GM12873 (cell line): Measurements from ENCODE around the gene MPP1.

Experiments used
- TF ChIP-seq, protein P1 (sequence below): IDR thresholded peaks from 2 replicates; pipeline ENCODE4 v1.5.1; 2012; ENCODE audit warnings: low read depth, mild to moderate bottlenecking, moderate library complexity, low read length, control low read depth; ENCODE audit not compliant: insufficient read depth; ENCODE audit errors: missing control alignments

The MPP1 gene

GRCh38 chrX:154818916-154819770, 13.9 kb upstream of the MPP1 start:
- TF ChIP-seq, protein P1, sequence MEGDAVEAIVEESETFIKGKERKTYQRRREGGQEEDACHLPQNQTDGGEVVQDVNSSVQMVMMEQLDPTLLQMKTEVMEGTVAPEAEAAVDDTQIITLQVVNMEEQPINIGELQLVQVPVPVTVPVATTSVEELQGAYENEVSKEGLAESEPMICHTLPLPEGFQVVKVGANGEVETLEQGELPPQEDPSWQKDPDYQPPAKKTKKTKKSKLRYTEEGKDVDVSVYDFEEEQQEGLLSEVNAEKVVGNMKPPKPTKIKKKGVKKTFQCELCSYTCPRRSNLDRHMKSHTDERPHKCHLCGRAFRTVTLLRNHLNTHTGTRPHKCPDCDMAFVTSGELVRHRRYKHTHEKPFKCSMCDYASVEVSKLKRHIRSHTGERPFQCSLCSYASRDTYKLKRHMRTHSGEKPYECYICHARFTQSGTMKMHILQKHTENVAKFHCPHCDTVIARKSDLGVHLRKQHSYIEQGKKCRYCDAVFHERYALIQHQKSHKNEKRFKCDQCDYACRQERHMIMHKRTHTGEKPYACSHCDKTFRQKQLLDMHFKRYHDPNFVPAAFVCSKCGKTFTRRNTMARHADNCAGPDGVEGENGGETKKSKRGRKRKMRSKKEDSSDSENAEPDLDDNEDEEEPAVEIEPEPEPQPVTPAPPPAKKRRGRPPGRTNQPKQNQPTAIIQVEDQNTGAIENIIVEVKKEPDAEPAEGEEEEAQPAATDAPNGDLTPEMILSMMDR = no peak

DNA sequence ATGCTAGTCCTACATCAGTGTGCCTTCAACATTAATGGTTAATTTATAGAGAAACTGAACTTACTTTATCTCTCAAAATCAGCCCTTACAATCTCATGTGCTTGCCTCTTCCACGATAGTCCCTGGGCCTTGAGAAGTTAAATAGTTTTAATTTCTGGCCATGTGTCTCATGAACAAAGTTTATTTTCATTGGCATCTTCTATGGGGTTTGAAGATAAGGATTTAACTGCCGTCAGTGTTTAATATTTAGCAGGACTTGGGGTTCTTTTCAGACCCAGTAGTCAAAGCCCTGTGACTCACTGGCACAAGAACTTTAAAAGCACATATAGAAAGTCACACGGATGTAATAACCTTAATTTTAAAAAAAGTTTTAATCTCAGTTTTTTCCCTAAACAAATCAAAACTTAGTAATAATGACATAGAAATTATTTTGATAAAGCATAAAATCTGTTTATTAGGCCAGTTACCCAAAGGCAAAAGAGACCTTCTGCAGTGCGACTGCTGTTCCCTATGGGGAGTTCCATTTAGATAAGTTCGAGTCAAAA, 10.1 kb upstream of the MPP1 start:
- TF ChIP-seq, protein P1 = no peak

GRCh38 chrX:154813801-154814200, 8.5 kb upstream of the MPP1 start:
- TF ChIP-seq, protein P1 = no peak

- TF ChIP-seq, protein P1 = no peak
Measured at GRCh38 chrX:154812341-154813101, 7.2 kb upstream of the MPP1 start.

GRCh38 chrX:154809939-154810665, 4.8 kb upstream of the MPP1 start:
- TF ChIP-seq, protein P1 = no peak

- TF ChIP-seq, protein P1 = no peak
Measured at GRCh38 chrX:154806837-154807501, 1.7 kb upstream of the MPP1 start.
